MM.1S (cell line): ENCODE measurements around the gene NEK6.
"Not testable (repeated sequence)": the region's sequence is repeated elsewhere in the genome, so short reads cannot be mapped to it uniquely, and the experiment has no call there.

Source experiments
- DNase-seq: peaks from one replicate; pipeline ENCODE4 v3.0.0-alpha.2; 2015
- H2AFZ ChIP-seq: fragments of 300-600 bp; sonication (generic); 2 replicates; pipeline ENCODE4 v1.6.0; 2016; ENCODE audit warnings: antibody characterized with exemption, low read length
- H3F3A ChIP-seq: fragments of 300-600 bp; sonication (generic); 2 replicates; pipeline ENCODE4 v1.6.1; 2016; ENCODE audit warnings: mild to moderate bottlenecking, antibody characterized with exemption, low read length, moderate library complexity, mixed read lengths; ENCODE audit not compliant: insufficient read depth
- H3K27ac ChIP-seq: fragments of 300-600 bp; sonication (generic); 2 replicates; pipeline ENCODE4 v1.5.1; 2016; ENCODE audit warnings: mild to moderate bottlenecking, low read length
- H3K27me3 ChIP-seq: fragments of 300-600 bp; sonication (generic); replicated peaks from 2 replicates; pipeline ENCODE4 v1.6.0; 2016; ENCODE audit warnings: low read length; ENCODE audit not compliant: insufficient read depth
- H3K36me3 ChIP-seq: fragments of 300-600 bp; sonication (generic); replicated peaks from 2 replicates; pipeline ENCODE4 v1.6.1; 2016; ENCODE audit warnings: mild to moderate bottlenecking, low read length, mixed read lengths; ENCODE audit not compliant: insufficient read depth
- H3K4me1 ChIP-seq: fragments of 300-600 bp; sonication (generic); 2 replicates; pipeline ENCODE4 v1.6.1; 2016; ENCODE audit warnings: low read length, mixed read lengths
- H3K4me2 ChIP-seq: fragments of 300-600 bp; sonication (generic); 2 replicates; pipeline ENCODE4 v1.6.0; 2016; ENCODE audit warnings: low read depth, low read length
- H3K4me3 ChIP-seq: fragments of 300-600 bp; sonication (generic); 2 replicates; pipeline ENCODE4 v1.5.1; 2016; ENCODE audit warnings: low read length, mixed read lengths
- H3K79me2 ChIP-seq: fragments of 300-600 bp; sonication (generic); 2 replicates; pipeline ENCODE4 v1.6.1; 2016; ENCODE audit warnings: mixed run types, low read length, mixed read lengths
- H3K9ac ChIP-seq: fragments of 300-600 bp; sonication (generic); 2 replicates; pipeline ENCODE4 v1.6.1; 2016; ENCODE audit warnings: low read length, mixed read lengths
- H3K9me2 ChIP-seq: fragments of 300-600 bp; sonication (generic); replicated peaks from 2 replicates; pipeline ENCODE4 v1.6.1; 2016; ENCODE audit warnings: mild to moderate bottlenecking, low read length, mixed read lengths; ENCODE audit not compliant: insufficient read depth
- H3K9me3 ChIP-seq: fragments of 300-600 bp; sonication (generic); replicated peaks from 2 replicates; pipeline ENCODE4 v1.6.1; 2016; ENCODE audit warnings: mild to moderate bottlenecking, low read length, mixed read lengths; ENCODE audit not compliant: insufficient read depth
- H4K20me1 ChIP-seq: fragments of 300-600 bp; sonication (generic); 2 replicates; pipeline ENCODE4 v1.6.1; 2016; ENCODE audit warnings: mild to moderate bottlenecking, low read length, moderate library complexity, mixed read lengths; ENCODE audit not compliant: insufficient read depth
- EZH2 ChIP-seq: fragments of 300-600 bp; sonication (generic); optimal IDR thresholded peaks from 2 replicates; pipeline ENCODE3; 2017; ENCODE audit warnings: low read depth, mild to moderate bottlenecking, antibody characterized with exemption, low read length, mixed read lengths
- EZH2phosphoT487 ChIP-seq: fragments of 300-600 bp; sonication (generic); IDR thresholded peaks from 2 replicates; pipeline ENCODE4 v1.6.1; 2018; ENCODE audit warnings: antibody characterized with exemption, low read length
- TF ChIP-seq, protein P1 (sequence below): fragments of 300-600 bp; sonication (generic); IDR thresholded peaks from 2 replicates; pipeline ENCODE4 v1.5.1; 2016; ENCODE audit warnings: antibody characterized with exemption, low read length, mixed read lengths

Gene NEK6

GRCh38 chr9:124251204-124251603 lies 6.5 kb upstream of the NEK6 start:
- DNase-seq = no peak
- Histone ChIP-seq H3K9ac (no peak overlapping the region), H3F3A (peaks cover 7% of the 10 kb centered on the region), H3K9me2 (no peaks in the 10 kb centered on the region), H3K4me2 (no peak overlapping the region), H3K27ac (no peak overlapping the region), H3K4me1 (peaks cover 6% of the 10 kb centered on the region), H3K79me2 (no peaks in the 10 kb centered on the region), H3K4me3 (no peak overlapping the region), H2AFZ (no peak overlapping the region), H3K36me3 (no peaks in the 10 kb centered on the region), H3K9me3 (no peaks in the 10 kb centered on the region), H3K27me3 (0 out of 2 replicates have a peak, but pooled peaks cover 5% of the 10 kb centered on the region), H4K20me1 (no peaks in the 10 kb centered on the region)
- TF ChIP-seq EZH2phosphoT487 = no peak
- TF ChIP-seq, protein P1, sequence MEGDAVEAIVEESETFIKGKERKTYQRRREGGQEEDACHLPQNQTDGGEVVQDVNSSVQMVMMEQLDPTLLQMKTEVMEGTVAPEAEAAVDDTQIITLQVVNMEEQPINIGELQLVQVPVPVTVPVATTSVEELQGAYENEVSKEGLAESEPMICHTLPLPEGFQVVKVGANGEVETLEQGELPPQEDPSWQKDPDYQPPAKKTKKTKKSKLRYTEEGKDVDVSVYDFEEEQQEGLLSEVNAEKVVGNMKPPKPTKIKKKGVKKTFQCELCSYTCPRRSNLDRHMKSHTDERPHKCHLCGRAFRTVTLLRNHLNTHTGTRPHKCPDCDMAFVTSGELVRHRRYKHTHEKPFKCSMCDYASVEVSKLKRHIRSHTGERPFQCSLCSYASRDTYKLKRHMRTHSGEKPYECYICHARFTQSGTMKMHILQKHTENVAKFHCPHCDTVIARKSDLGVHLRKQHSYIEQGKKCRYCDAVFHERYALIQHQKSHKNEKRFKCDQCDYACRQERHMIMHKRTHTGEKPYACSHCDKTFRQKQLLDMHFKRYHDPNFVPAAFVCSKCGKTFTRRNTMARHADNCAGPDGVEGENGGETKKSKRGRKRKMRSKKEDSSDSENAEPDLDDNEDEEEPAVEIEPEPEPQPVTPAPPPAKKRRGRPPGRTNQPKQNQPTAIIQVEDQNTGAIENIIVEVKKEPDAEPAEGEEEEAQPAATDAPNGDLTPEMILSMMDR = no peak
- no peak for TF ChIP-seq EZH2

GRCh38 chr9:124251605-124252378 lies 6.0 kb upstream of the NEK6 start:
- Histone ChIP-seq H3K4me3 (no peak overlapping the region), H3K9me2 (no peaks in the 10 kb centered on the region), H3K4me1 (peaks cover 6% of the 10 kb centered on the region), H3K27me3 (0 out of 2 replicates have a peak, but pooled peaks cover 5% of the 10 kb centered on the region), H2AFZ (no peak overlapping the region), H4K20me1 (no peaks in the 10 kb centered on the region), H3K36me3 (no peaks in the 10 kb centered on the region), H3K27ac (no peak overlapping the region), H3K4me2 (no peak overlapping the region), H3K9me3 (no peaks in the 10 kb centered on the region), H3K9ac (no peak overlapping the region), H3F3A (peaks cover 7% of the 10 kb centered on the region), H3K79me2 (no peaks in the 10 kb centered on the region)
- TF ChIP-seq, protein P1 = no peak
- TF ChIP-seq EZH2 (no peak), EZH2phosphoT487 (no peak)
- no peak for DNase-seq

DNA sequence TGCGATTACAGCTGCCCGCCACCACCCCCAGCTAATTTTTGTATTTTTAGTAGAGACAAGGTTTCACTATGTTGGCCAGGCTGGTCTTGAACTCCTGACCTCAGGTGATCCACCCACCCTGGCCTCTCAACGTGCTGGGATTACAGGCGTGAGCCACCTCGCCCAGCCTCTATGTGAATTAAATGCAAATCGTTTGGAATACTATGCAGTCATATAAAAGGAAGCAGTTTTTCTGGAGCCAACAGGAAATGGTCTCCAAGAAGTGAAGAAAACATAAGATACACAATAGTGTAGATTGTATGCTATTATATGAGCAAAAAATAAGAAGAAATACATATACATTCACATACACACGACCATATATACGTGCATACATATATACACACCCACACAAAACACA lies 4.9 kb upstream of the NEK6 start:
- not testable (repeated sequence) for H3K9ac ChIP-seq, H4K20me1 ChIP-seq, H3K36me3 ChIP-seq, H2AFZ ChIP-seq, H3K27ac ChIP-seq, H3K4me3 ChIP-seq, H3F3A ChIP-seq, H3K79me2 ChIP-seq, H3K4me2 ChIP-seq, H3K9me3 ChIP-seq, DNase-seq, H3K27me3 ChIP-seq, H3K4me1 ChIP-seq, H3K9me2 ChIP-seq

GRCh38 chr9:124254261-124254682 lies 3.5 kb upstream of the NEK6 start:
- 0 out of 2 replicates have a peak, but pooled peaks cover 5% of the 10 kb centered on the region for H3K27me3 ChIP-seq
- peak; percentile 23 for DNase-seq
- no peaks in the 10 kb centered on the region for H3K9me2 ChIP-seq
- H3K4me3 ChIP-seq = peak overlapping the region; percentile 26; the same call in 1 of the 2 replicates
- no peaks in the 10 kb centered on the region for H4K20me1 ChIP-seq
- peak overlapping the region; percentile 67 for H3K4me2 ChIP-seq
- no peak overlapping the region for H3K9ac ChIP-seq
- H3K27ac ChIP-seq = no peak overlapping the region
- H3K79me2 ChIP-seq = peaks cover 12% of the 10 kb centered on the region
- no peaks in the 10 kb centered on the region for H3K36me3 ChIP-seq
- peaks cover 7% of the 10 kb centered on the region for H3F3A ChIP-seq
- peak overlapping the region; percentile 42; the same call in 1 of the 2 replicates for H2AFZ ChIP-seq
- TF ChIP-seq EZH2phosphoT487 (no peak), EZH2 (no peak)
- TF ChIP-seq, protein P1 = no peak
- no peaks in the 10 kb centered on the region for H3K9me3 ChIP-seq
- H3K4me1 ChIP-seq = peaks cover 6% of the 10 kb centered on the region
